Panc1 (cell line): ENCODE data around the gene GRM4.

ENCODE experiments used
- POLR2AphosphoS5 ChIP-seq: IDR thresholded peaks from 2 replicates; pipeline ENCODE4 v1.6.1; 2012; ENCODE audit warnings: mild to moderate bottlenecking, low read depth, low read length, moderate library complexity
- TF ChIP-seq, protein P1 (sequence below): fragments of 450-650 bp; IDR thresholded peaks from 2 replicates; pipeline ENCODE4 v1.5.1; 2017; ENCODE audit warnings: mild to moderate bottlenecking

DNA sequence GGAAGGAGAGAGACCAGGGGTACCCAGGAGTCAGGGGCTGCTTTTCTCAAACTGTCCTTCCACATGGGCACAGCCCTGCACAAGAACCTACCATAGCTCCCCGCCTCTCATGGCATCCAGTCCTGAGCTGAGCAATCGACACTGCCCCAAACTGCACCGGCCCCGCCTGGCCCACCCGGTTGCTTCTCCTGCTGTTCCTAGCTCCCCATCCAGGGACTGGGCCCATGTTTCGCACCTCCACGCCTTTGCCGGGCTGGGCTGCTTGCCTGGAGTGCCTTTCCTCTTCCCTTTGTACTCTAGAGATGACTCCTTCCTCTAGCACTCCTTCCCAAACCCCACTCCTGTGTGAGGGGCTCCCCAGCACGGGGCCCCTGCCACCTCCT, 123.0 kb downstream of the GRM4 start:
- TF ChIP-seq, protein P1, sequence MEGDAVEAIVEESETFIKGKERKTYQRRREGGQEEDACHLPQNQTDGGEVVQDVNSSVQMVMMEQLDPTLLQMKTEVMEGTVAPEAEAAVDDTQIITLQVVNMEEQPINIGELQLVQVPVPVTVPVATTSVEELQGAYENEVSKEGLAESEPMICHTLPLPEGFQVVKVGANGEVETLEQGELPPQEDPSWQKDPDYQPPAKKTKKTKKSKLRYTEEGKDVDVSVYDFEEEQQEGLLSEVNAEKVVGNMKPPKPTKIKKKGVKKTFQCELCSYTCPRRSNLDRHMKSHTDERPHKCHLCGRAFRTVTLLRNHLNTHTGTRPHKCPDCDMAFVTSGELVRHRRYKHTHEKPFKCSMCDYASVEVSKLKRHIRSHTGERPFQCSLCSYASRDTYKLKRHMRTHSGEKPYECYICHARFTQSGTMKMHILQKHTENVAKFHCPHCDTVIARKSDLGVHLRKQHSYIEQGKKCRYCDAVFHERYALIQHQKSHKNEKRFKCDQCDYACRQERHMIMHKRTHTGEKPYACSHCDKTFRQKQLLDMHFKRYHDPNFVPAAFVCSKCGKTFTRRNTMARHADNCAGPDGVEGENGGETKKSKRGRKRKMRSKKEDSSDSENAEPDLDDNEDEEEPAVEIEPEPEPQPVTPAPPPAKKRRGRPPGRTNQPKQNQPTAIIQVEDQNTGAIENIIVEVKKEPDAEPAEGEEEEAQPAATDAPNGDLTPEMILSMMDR = no peak
- no peak for TF ChIP-seq POLR2AphosphoS5
